T-cell (primary cell): ENCODE data around the gene NT5C3B. TPM values are rescaled to one million over a fixed set of nuclear protein-coding genes. Genes with fewer than 3 reads are reported as not detected.
A peak's percentile ranks its signal among the peaks of the same experiment; 100 is the strongest.

Experiments
- ATAC-seq, 4 experiments: fragments of 200-7000 bp in 3 of 4; fragments of 150-1000 bp in 1 of 4; cut with Tn5 transposase; replicated peaks in 1 of 4; 1 replicate in 3 of 4; 2 replicates in 1 of 4; pipeline ENCODE4 v1.10.0; 2021; ENCODE audit warnings: moderate library complexity in 3 of 4, mild to moderate bottlenecking in 2 of 4, moderate number of reproducible peaks in 1 of 4
- CTCF ChIA-PET, 2 donors: fragments of 300-600 bp; sonication (Branson Sonifier 250); formaldehyde crosslinking; loops; one replicate each; lab custom pipeline; 2022; ENCODE audit warnings: antibody characterized with exemption in 2 of 2; lab: Charles Lee
- POLR2A ChIA-PET, 2 donors: fragments of 300-600 bp; sonication (Branson Sonifier 250); formaldehyde crosslinking; loops; one replicate each; lab custom pipeline; 2022; ENCODE audit warnings: antibody characterized with exemption in 2 of 2; lab: Charles Lee
- DNase-seq, 35 experiments: peaks; one replicate each; pipeline versions ENCODE4 v3.0.0 to v3.0.0-alpha.2; 2013 to 2023
- H3K27ac ChIP-seq: one replicate; pipeline ENCODE4 v1.5.1; 2013; ENCODE audit warnings: low read length
- H3K27me3 ChIP-seq, 2 experiments: replicated peaks in 1 of 2; 1 replicate in 1 of 2; 2 replicates in 1 of 2; pipeline versions ENCODE4 v1.6.1 to v1.7.0; 2013; ENCODE audit warnings: low read length in 1 of 2, mixed read lengths in 1 of 2; ENCODE audit not compliant: control insufficient read depth in 2 of 2, insufficient read depth in 2 of 2; ENCODE audit errors: extremely low read depth in 1 of 2
- H3K36me3 ChIP-seq, 2 donors: 1 replicate in 1 of 2; 2 replicates in 1 of 2; pipeline versions ENCODE4 v1.6.1 to v1.7.0; 2013; ENCODE audit warnings: low read length in 1 of 2; ENCODE audit not compliant: control insufficient read depth in 2 of 2, insufficient read depth in 1 of 2; ENCODE audit errors: extremely low read depth in 1 of 2
- H3K4me1 ChIP-seq, 2 experiments: 1 replicate in 1 of 2; 2 replicates in 1 of 2; pipeline versions ENCODE4 v1.6.1 to v1.7.0; 2013; ENCODE audit warnings: low read length in 2 of 2, mixed read lengths in 1 of 2; ENCODE audit not compliant: insufficient read depth in 2 of 2, control insufficient read depth in 1 of 2; ENCODE audit errors: extremely low read depth in 1 of 2
- H3K4me3 ChIP-seq, 2 donors: 1 replicate in 1 of 2; 2 replicates in 1 of 2; pipeline versions ENCODE4 v1.5.1 to v1.7.0; 2013; ENCODE audit warnings: mild to moderate bottlenecking in 2 of 2, low read length in 1 of 2, moderate library complexity in 1 of 2; ENCODE audit not compliant: control insufficient read depth in 1 of 2; ENCODE audit errors: extremely low read depth in 1 of 2
- H3K9me3 ChIP-seq: 2 replicates; pipeline ENCODE4 v1.7.0; 2013
- H3K27ac Mint-ChIP-seq, 2 donors: one replicate each; pipeline ENCODE4 v1.8.0; 2020 to 2021; ENCODE audit warnings: mild to moderate bottlenecking in 2 of 2, mixed read lengths in 2 of 2
- H3K27me3 Mint-ChIP-seq, 2 donors: one replicate each; pipeline ENCODE4 v1.8.0; 2021 to 2022; ENCODE audit warnings: mixed read lengths in 2 of 2
- H3K36me3 Mint-ChIP-seq: one replicate; pipeline ENCODE4 v1.8.0; 2021; ENCODE audit warnings: mixed read lengths
- H3K4me1 Mint-ChIP-seq, 3 donors: one replicate each; pipeline ENCODE4 v1.8.0; 2020 to 2022; ENCODE audit warnings: mixed read lengths in 3 of 3, mild to moderate bottlenecking in 1 of 3
- H3K4me3 Mint-ChIP-seq, 3 donors: one replicate each; pipeline ENCODE4 v1.8.0; 2020 to 2022; ENCODE audit warnings: mild to moderate bottlenecking in 3 of 3, mixed read lengths in 3 of 3, moderate library complexity in 3 of 3
- H3K9me3 Mint-ChIP-seq, 3 donors: one replicate each; pipeline ENCODE4 v1.8.0; 2020 to 2022; ENCODE audit warnings: mixed read lengths in 3 of 3
- WGBS: methylation state at CpG from one replicate; pipeline ENCODE4 v1.1.5; 2013; ENCODE audit warnings: missing lambda C conversion rate; ENCODE audit not compliant: insufficient coverage; 5-methylcytosine and 5-hydroxymethylcytosine counted together
- total RNA-seq, 35 experiments: library from RNA in 6 of 35; stranded (reverse) in 6 of 35; fragments of 120-200 nt in 1 of 35; gene quantifications; one replicate each; pipeline versions ENCODE4 v1.2.1 to v1.2.4 and lab custom pipeline; 2013 to 2026

The NT5C3B gene
- total RNA-seq, 5 donors from 2014 or later (not counting 1 experiment from before 2014, with no cell fraction given), result 25.4 to 43.0 (median 33.4) TPM

GRCh38 chr17:41823141-41823524 is 12.9 kb downstream of the NT5C3B start:
- no CpG with 5 or more reads among the region's 1 CpG for WGBS
- ATAC-seq (no peak), DNase-seq (no peak)
- no peak overlapping the region for H3K27ac Mint-ChIP-seq
- POLR2A ChIA-PET, result no interaction called here
- CTCF ChIA-PET, result interaction anchor here in 1 of 2 donors (0.6 kb wide), 1 partner anchor 706 kb away, joined by 3 read pairs; no protein-coding TSS in a partner anchor
- Histone ChIP-seq H3K4me3 (no peak overlapping the region), H3K27ac (no peak overlapping the region), H3K4me1 (no peaks in the 10 kb centered on the region), H3K36me3 (peaks cover 0 to 12% of the 10 kb centered on the region in 2 donors), H3K9me3 (no peaks in the 10 kb centered on the region), H3K27me3 (peaks cover 0 to 12% of the 10 kb centered on the region in 2 experiments)
- peaks cover 0 to 2% of the 10 kb centered on the region in 2 donors for H3K27me3 Mint-ChIP-seq
- H3K4me3 Mint-ChIP-seq, result no peak overlapping the region
- no peaks in the 10 kb centered on the region for H3K9me3 Mint-ChIP-seq
- no peaks in the 10 kb centered on the region for H3K4me1 Mint-ChIP-seq
- no peaks in the 10 kb centered on the region for H3K36me3 Mint-ChIP-seq

- POLR2A ChIA-PET, result no interaction called here
These were observed 13.6 kb downstream of the NT5C3B start for GRCh38 chr17:41822216-41823140.

GRCh38 chr17:41821776-41822175 is 14.3 kb downstream of the NT5C3B start:
- no peak overlapping the region for H3K27ac Mint-ChIP-seq
- Histone ChIP-seq H3K36me3 (peaks cover 0 to 9% of the 10 kb centered on the region in 2 donors), H3K9me3 (no peaks in the 10 kb centered on the region), H3K4me1 (no peaks in the 10 kb centered on the region), H3K27me3 (peaks cover 0 to 19% of the 10 kb centered on the region in 2 experiments), H3K27ac (no peak overlapping the region), H3K4me3 (no peak overlapping the region)
- POLR2A ChIA-PET, result no interaction called here
- H3K4me3 Mint-ChIP-seq, result no peak overlapping the region
- H3K4me1 Mint-ChIP-seq, result no peaks in the 10 kb centered on the region
- WGBS, result 89% methylated on average over 12 of the region's 14 CpGs
- no peak for ATAC-seq
- peaks cover 0 to 2% of the 10 kb centered on the region in 2 donors for H3K27me3 Mint-ChIP-seq
- H3K9me3 Mint-ChIP-seq, result no peaks in the 10 kb centered on the region
- no peaks in the 10 kb centered on the region for H3K36me3 Mint-ChIP-seq
- CTCF ChIA-PET, result no interaction called here
- DNase-seq, result no peak

More at GRCh38 chr17:41822216-41823140, 13.6 kb downstream of the NT5C3B start:
- H3K36me3 ChIP-seq, result peaks cover 0 to 11% of the 10 kb centered on the region in 2 donors
- H3K9me3 ChIP-seq, result no peaks in the 10 kb centered on the region
- whole genome bisulfite sequencing, result 87% methylated on average over 10 of the region's 12 CpGs
- no peak for DNase-seq
- no peaks in the 10 kb centered on the region for H3K9me3 Mint-ChIP-seq
- H3K4me3 Mint-ChIP-seq, result no peak overlapping the region
- H3K4me1 ChIP-seq, result no peaks in the 10 kb centered on the region
- ATAC-seq, result no peak
- H3K27ac Mint-ChIP-seq, result no peak overlapping the region
- no peak overlapping the region for H3K4me3 ChIP-seq
- peaks cover 0 to 2% of the 10 kb centered on the region in 2 donors for H3K27me3 Mint-ChIP-seq
- no peaks in the 10 kb centered on the region for H3K4me1 Mint-ChIP-seq
- CTCF ChIA-PET, result interaction anchor here in 1 of 2 donors (0.6 kb wide), 1 partner anchor 705 kb away, joined by 3 read pairs; no protein-coding TSS in a partner anchor
- H3K27ac ChIP-seq, result no peak overlapping the region
- peaks cover 0 to 15% of the 10 kb centered on the region in 2 experiments for H3K27me3 ChIP-seq
- no peaks in the 10 kb centered on the region for H3K36me3 Mint-ChIP-seq

GRCh38 chr17:41818024-41818423 is 18.0 kb downstream of the NT5C3B start:
- no peaks in the 10 kb centered on the region for H3K9me3 Mint-ChIP-seq
- Histone ChIP-seq H3K4me3 (no peak overlapping the region), H3K4me1 (peaks cover 0 to under 1% of the 10 kb centered on the region in 2 experiments), H3K9me3 (no peaks in the 10 kb centered on the region), H3K27ac (no peak overlapping the region), H3K36me3 (no peaks in the 10 kb centered on the region), H3K27me3 (peaks cover 0 to 21% of the 10 kb centered on the region in 2 experiments)
- H3K27me3 Mint-ChIP-seq, result peaks cover 0 to 2% of the 10 kb centered on the region in 2 donors
- H3K27ac Mint-ChIP-seq, result no peak overlapping the region
- POLR2A ChIA-PET, result no interaction called here
- WGBS, result 93% methylated on average over 13 of the region's 20 CpGs
- ATAC-seq (no peak), DNase-seq (no peak)
- no peak overlapping the region for H3K4me3 Mint-ChIP-seq
- peaks cover 0 to 5% (median 3%) of the 10 kb centered on the region in 3 donors for H3K4me1 Mint-ChIP-seq
- no peaks in the 10 kb centered on the region for H3K36me3 Mint-ChIP-seq
- CTCF ChIA-PET, result no interaction called here

- H3K9me3 Mint-ChIP-seq, result no peaks in the 10 kb centered on the region
- Histone ChIP-seq H3K36me3 (no peaks in the 10 kb centered on the region), H3K27ac (no peak overlapping the region), H3K4me3 (no peak overlapping the region), H3K9me3 (no peaks in the 10 kb centered on the region), H3K27me3 (peaks cover 0 to 30% of the 10 kb centered on the region in 2 experiments), H3K4me1 (peaks cover 0 to 12% of the 10 kb centered on the region in 2 experiments)
- H3K27me3 Mint-ChIP-seq, result peaks cover 0 to 2% of the 10 kb centered on the region in 2 donors
- H3K36me3 Mint-ChIP-seq, result no peaks in the 10 kb centered on the region
- ChIA-PET CTCF (interaction anchor here in 1 of 2 donors (0.6 kb wide), 1 partner anchor 68 kb away, joined by 3 read pairs; no protein-coding TSS in a partner anchor), POLR2A (no interaction called here)
- 89% methylated on average over 16 of the region's 23 CpGs for WGBS
- H3K4me3 Mint-ChIP-seq, result no peak overlapping the region
- DNase-seq (no peak), ATAC-seq (no peak)
- peaks cover 7 to 12% (median 10%) of the 10 kb centered on the region in 3 donors for H3K4me1 Mint-ChIP-seq
- no peak overlapping the region for H3K27ac Mint-ChIP-seq
These were observed 19.3 kb downstream of the NT5C3B start for GRCh38 chr17:41816637-41817320.

DNA sequence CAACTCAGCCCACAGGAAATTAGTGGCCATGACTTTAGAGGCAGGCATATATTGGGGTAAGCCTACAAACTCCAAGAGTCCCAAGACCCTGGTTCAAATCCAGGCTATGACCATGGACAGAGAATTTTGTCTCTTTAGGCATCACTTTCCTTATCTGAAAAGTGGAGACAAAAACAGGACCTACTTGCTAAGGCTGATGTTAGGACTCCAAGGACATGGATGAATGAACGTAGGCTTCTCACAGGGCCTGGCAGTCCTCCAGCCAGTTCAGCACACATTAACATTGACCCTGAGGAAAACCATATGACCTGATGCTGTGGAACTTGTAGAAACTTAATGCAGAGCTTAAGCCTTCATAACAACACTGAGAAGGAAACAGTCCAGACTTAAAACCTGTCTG is 21.8 kb downstream of the NT5C3B start:
- no peak for ATAC-seq
- Histone ChIP-seq H3K9me3 (no peaks in the 10 kb centered on the region), H3K27me3 (peaks cover 0 to 37% of the 10 kb centered on the region in 2 experiments), H3K36me3 (no peaks in the 10 kb centered on the region), H3K27ac (no peak overlapping the region), H3K4me1 (peaks cover 0 to 33% of the 10 kb centered on the region in 2 experiments), H3K4me3 (no peak overlapping the region)
- ChIA-PET CTCF (no interaction called here), POLR2A (no interaction called here)
- WGBS, result 86% methylated on average over 1 of the region's 1 CpG
- Mint-ChIP-seq H3K9me3 (no peaks in the 10 kb centered on the region), H3K27me3 (no peaks in the 10 kb centered on the region), H3K4me1 (peaks cover 20 to 28% (median 25%) of the 10 kb centered on the region in 3 donors), H3K4me3 (peak overlapping the region in 2 of 3 donors; percentile 56 to 96), H3K36me3 (peaks cover 3% of the 10 kb centered on the region), H3K27ac (no peak overlapping the region)
- DNase-seq, result no peak
